Natural killer cell (primary cell): ENCODE data around the gene IFNLR1. TPM values are rescaled to one million over a fixed set of nuclear protein-coding genes. Genes with fewer than 3 reads are reported as not detected.

ENCODE experiments used
- ATAC-seq, 3 donors: fragments of 150-1000 bp in 2 of 3; fragments of 200-7000 bp in 1 of 3; cut with Tn5 transposase; 1 replicate in 1 of 3; 2 replicates in 2 of 3; pipeline ENCODE4 v1.10.0; 2021; ENCODE audit warnings: mild to moderate bottlenecking in 2 of 3, moderate library complexity in 2 of 3
- DNase-seq, 2 donors: peaks; one replicate each; pipeline versions ENCODE4 v3.0.0 to v3.0.0-alpha.2; 2013 to 2021; ENCODE audit warnings: mixed read lengths in 1 of 2
- H3K27ac ChIP-seq: one replicate; pipeline ENCODE4 v1.5.1; 2013; ENCODE audit warnings: mild to moderate bottlenecking, low read length
- H3K27me3 ChIP-seq: one replicate; pipeline ENCODE4 v1.6.1; 2013; ENCODE audit warnings: low read length; ENCODE audit not compliant: control insufficient read depth, insufficient read depth
- H3K36me3 ChIP-seq: one replicate; pipeline ENCODE4 v1.6.1; 2013; ENCODE audit warnings: low read length; ENCODE audit not compliant: control insufficient read depth, insufficient read depth
- H3K4me1 ChIP-seq: one replicate; pipeline ENCODE4 v1.6.1; 2013; ENCODE audit warnings: low read length; ENCODE audit not compliant: control insufficient read depth, insufficient read depth
- H3K4me3 ChIP-seq: one replicate; pipeline ENCODE4 v1.5.1; 2013; ENCODE audit warnings: low read length
- H3K9me3 ChIP-seq: one replicate; pipeline ENCODE4 v1.6.1; 2013; ENCODE audit warnings: low read length; ENCODE audit not compliant: control insufficient read depth, insufficient read depth
- H3K27ac Mint-ChIP-seq, 2 donors: one replicate each; pipeline ENCODE4 v1.8.0; 2022; ENCODE audit warnings: mild to moderate bottlenecking in 2 of 2, mixed read lengths in 2 of 2, moderate library complexity in 1 of 2
- H3K27me3 Mint-ChIP-seq, 2 donors: one replicate each; pipeline ENCODE4 v1.8.0; 2022; ENCODE audit warnings: low read depth in 2 of 2, mixed read lengths in 2 of 2
- H3K36me3 Mint-ChIP-seq: one replicate; pipeline ENCODE4 v1.8.0; 2022; ENCODE audit warnings: mixed read lengths
- H3K4me1 Mint-ChIP-seq, 2 donors: one replicate each; pipeline ENCODE4 v1.8.0; 2022; ENCODE audit warnings: mixed read lengths in 2 of 2
- H3K4me3 Mint-ChIP-seq: one replicate; pipeline ENCODE4 v1.8.0; 2022; ENCODE audit warnings: mild to moderate bottlenecking, moderate library complexity, mixed read lengths
- H3K9me3 Mint-ChIP-seq, 2 donors: one replicate each; pipeline ENCODE4 v1.8.0; 2022; ENCODE audit warnings: mixed read lengths in 2 of 2
- WGBS: methylation state at CpG from one replicate; pipeline ENCODE4 v1.1.7; 2013; ENCODE audit warnings: missing lambda C conversion rate; ENCODE audit not compliant: insufficient coverage; 5-methylcytosine and 5-hydroxymethylcytosine counted together
- intact Hi-C: fragments of 100-400 bp; cut with micrococcal nuclease; formaldehyde crosslinking; loops from one replicate; pipeline ENCODE4 v1.14.2; 2022
- total RNA-seq, 4 donors: library from RNA; stranded (reverse); fragments of 120-200 nt in 1 of 4; gene quantifications; one replicate each; pipeline versions ENCODE4 v1.2.3 to v1.2.4, GENCODE V29; 2013 to 2022
- TF ChIP-seq, protein P1 (sequence below): fragments of 200-600 bp; IDR thresholded peaks from one replicate; pipeline ENCODE4 v1.8.0; 2022; ENCODE audit warnings: antibody characterized with exemption

Gene IFNLR1
- total RNA-seq, 3 donors from 2014 or later (not counting 1 experiment from before 2014, with no cell fraction given), result 0.07 to 2.5 (median 0.19) TPM

- WGBS, result 78% methylated on average over 5 of the region's 5 CpGs
- intact Hi-C loops, result no loop called here
- ATAC-seq (no peak), DNase-seq (no peak)
- Mint-ChIP-seq H3K4me3 (no peak overlapping the region), H3K36me3 (no peaks in the 10 kb centered on the region), H3K9me3 (no peaks in the 10 kb centered on the region), H3K27ac (no peak overlapping the region), H3K27me3 (peaks cover 0 to 9% of the 10 kb centered on the region in 2 donors), H3K4me1 (no peaks in the 10 kb centered on the region)
- no peaks in the 10 kb centered on the region for H3K27me3 ChIP-seq
- no peak overlapping the region for H3K4me3 ChIP-seq
- no peak overlapping the region for H3K27ac ChIP-seq
- H3K36me3 ChIP-seq, result no peaks in the 10 kb centered on the region
- H3K9me3 ChIP-seq, result no peaks in the 10 kb centered on the region
- TF ChIP-seq, protein P1, sequence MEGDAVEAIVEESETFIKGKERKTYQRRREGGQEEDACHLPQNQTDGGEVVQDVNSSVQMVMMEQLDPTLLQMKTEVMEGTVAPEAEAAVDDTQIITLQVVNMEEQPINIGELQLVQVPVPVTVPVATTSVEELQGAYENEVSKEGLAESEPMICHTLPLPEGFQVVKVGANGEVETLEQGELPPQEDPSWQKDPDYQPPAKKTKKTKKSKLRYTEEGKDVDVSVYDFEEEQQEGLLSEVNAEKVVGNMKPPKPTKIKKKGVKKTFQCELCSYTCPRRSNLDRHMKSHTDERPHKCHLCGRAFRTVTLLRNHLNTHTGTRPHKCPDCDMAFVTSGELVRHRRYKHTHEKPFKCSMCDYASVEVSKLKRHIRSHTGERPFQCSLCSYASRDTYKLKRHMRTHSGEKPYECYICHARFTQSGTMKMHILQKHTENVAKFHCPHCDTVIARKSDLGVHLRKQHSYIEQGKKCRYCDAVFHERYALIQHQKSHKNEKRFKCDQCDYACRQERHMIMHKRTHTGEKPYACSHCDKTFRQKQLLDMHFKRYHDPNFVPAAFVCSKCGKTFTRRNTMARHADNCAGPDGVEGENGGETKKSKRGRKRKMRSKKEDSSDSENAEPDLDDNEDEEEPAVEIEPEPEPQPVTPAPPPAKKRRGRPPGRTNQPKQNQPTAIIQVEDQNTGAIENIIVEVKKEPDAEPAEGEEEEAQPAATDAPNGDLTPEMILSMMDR, result no peak
- H3K4me1 ChIP-seq, result no peaks in the 10 kb centered on the region
These were observed 67.6 kb downstream of the IFNLR1 start for GRCh38 chr1:24119489-24119858.

DNA sequence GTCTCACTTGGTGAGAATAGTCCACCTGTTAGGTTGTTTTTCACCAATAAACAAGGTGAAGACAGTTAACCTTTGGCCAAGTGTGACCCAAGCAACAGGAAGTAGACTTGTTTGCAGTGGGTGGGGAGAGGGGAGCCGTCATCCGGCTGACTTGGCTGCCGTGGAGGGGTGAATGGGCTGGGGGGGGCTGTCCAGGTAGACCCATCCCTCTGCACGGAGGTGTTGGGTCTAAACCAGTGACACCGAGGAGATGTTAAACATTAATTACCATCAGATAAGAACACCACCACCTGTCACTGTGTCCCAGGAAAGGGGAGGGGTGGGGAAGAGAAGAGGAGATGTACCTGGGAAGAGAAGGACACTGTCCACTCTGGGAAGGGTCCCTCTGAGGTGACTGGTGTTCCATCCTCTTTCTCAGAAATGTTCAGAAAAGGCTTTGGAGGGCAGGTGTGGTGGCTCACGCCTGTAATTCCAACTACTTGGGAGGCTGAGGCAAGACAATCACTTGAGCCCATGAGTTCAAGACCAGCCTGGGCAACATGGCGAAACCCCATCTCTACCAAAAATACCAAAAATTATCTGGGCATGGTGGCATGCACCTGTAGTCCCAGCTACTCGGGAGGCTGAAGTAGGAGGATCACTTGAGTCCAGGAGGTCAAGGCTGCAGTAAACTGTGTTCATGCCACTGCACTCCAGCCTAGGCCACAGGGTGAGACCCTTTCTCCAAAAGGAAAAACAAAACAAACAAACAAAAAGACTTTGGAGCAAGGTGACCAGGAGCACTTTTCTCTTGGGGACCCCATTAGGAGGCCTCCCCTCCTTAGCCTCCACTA is 68.5 kb downstream of the IFNLR1 start:
- Mint-ChIP-seq H3K9me3 (no peaks in the 10 kb centered on the region), H3K36me3 (no peaks in the 10 kb centered on the region), H3K4me3 (no peak overlapping the region), H3K4me1 (no peaks in the 10 kb centered on the region), H3K27ac (no peak overlapping the region), H3K27me3 (peaks cover 7 to 11% of the 10 kb centered on the region in 2 donors)
- TF ChIP-seq, protein P1, result no peak
- DNase-seq, result no peak
- H3K27me3 ChIP-seq, result no peaks in the 10 kb centered on the region
- no peak overlapping the region for H3K4me3 ChIP-seq
- 71% methylated on average over 6 of the region's 8 CpGs for WGBS
- H3K27ac ChIP-seq, result no peak overlapping the region
- ATAC-seq, result no peak
- no peaks in the 10 kb centered on the region for H3K4me1 ChIP-seq
- no peaks in the 10 kb centered on the region for H3K9me3 ChIP-seq
- intact Hi-C loops, result no loop called here
- H3K36me3 ChIP-seq, result no peaks in the 10 kb centered on the region

DNA sequence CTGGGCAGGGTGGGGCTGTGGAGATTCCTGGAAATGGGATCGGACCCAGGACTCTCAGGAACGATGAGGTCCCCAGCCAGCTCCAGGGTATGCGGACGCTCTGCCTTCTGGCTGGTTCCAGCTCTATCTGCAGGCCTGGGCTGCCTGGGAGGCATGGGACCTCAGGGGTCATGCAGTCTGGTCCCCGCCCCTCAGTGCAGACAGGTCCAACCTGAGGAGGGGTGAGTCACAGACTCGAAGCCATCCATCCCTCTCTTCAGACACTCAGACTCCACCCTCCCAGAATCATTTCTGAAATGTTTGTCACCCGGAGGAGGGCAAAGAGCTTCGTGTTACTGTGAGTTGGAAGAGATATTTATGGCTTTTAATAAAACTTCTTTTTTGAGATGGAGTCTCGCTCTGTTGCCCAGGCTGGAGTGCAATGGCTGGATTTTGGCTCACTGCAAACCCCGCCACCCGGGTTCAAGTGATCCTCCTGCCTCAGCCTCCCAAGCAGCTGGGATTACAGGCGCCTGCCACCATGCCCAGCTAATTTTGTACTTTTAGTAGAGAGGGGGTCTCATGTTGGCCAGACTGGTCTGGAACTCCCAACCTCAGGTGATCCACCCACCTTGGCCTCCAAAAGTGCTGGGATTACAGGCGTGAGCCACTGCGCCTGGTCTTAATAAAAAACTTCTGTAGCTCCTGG is 69.2 kb downstream of the IFNLR1 start:
- WGBS, result 93% methylated on average over 12 of the region's 14 CpGs
- Mint-ChIP-seq H3K27me3 (peaks cover 7 to 16% of the 10 kb centered on the region in 2 donors), H3K4me1 (peaks cover 0 to 5% of the 10 kb centered on the region in 2 donors), H3K36me3 (no peaks in the 10 kb centered on the region), H3K4me3 (no peak overlapping the region), H3K27ac (no peak overlapping the region), H3K9me3 (no peaks in the 10 kb centered on the region)
- ATAC-seq, result no peak
- intact Hi-C loops, result no loop called here
- H3K36me3 ChIP-seq, result no peaks in the 10 kb centered on the region
- H3K9me3 ChIP-seq, result no peaks in the 10 kb centered on the region
- no peaks in the 10 kb centered on the region for H3K4me1 ChIP-seq
- no peak for DNase-seq
- no peaks in the 10 kb centered on the region for H3K27me3 ChIP-seq
- H3K4me3 ChIP-seq, result no peak overlapping the region
- H3K27ac ChIP-seq, result no peak overlapping the region
- TF ChIP-seq, protein P1, result no peak
